Activated T-helper 2 cell treated with anti-CD3 and anti-CD28 coated beads, Interferon-gamma antibody, Interleukin-2, Interleukin-4, amounts not matched to agents 10 μg/mL and 5 μg/mL and 100 μg/mL, durations not matched to agents 14 hours and 24 hours and 36 hours (primary cell): ENCODE data around the gene CEP20. TPM values are rescaled to one million over a fixed set of nuclear protein-coding genes. Genes with fewer than 3 reads are reported as not detected.

ENCODE experiments used
- DNase-seq: peaks from one replicate; pipeline ENCODE4 v3.0.0; 2021; ENCODE audit warnings: low spot score
- H3K27ac Mint-ChIP-seq: one replicate; pipeline ENCODE4 v1.8.0; 2021; ENCODE audit warnings: mixed read lengths
- H3K27me3 Mint-ChIP-seq: one replicate; pipeline ENCODE4 v1.8.0; 2021; ENCODE audit warnings: low read depth, mixed read lengths
- H3K36me3 Mint-ChIP-seq: one replicate; pipeline ENCODE4 v1.8.0; 2021; ENCODE audit warnings: low read depth, mixed read lengths
- H3K4me1 Mint-ChIP-seq: one replicate; pipeline ENCODE4 v1.8.0; 2021; ENCODE audit warnings: low read depth, mixed read lengths
- H3K4me3 Mint-ChIP-seq: one replicate; pipeline ENCODE4 v1.8.0; 2021; ENCODE audit warnings: low read depth, mild to moderate bottlenecking, moderate library complexity, mixed read lengths
- H3K9me3 Mint-ChIP-seq: one replicate; pipeline ENCODE4 v1.8.0; 2021; ENCODE audit warnings: mixed read lengths
- intact Hi-C: fragments of 100-400 bp; cut with micrococcal nuclease; formaldehyde crosslinking; loops from one replicate; pipeline ENCODE4 v1.15.1; 2023
- total RNA-seq: library from RNA; stranded (reverse); gene quantifications from 2 replicates; pipeline ENCODE4 v1.2.3, GENCODE V29; 2022

The CEP20 gene
- total RNA-seq, 1 donor from 2014 or later, result 39.7 TPM

DNA sequence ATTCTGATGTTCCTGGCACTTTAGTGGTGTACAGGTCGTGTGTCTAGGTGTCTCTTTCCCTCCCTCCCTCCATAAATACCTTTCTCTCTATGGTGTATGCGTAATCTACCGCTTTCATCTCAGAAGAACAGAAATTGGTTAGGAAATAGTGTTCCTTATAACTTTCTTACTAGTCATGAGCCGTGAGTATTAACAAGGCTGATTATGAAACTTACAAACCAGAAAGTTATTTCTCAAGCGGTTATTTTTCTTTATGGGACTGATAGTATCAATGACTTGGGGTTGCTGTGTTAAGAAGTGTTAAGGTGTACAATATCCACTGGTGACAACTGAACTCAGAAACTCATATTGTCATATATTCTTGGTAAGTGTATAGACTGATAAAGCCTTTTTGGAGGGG lies 18.4 kb downstream of the CEP20 start:
- no peak for DNase-seq
- no peak overlapping the region for H3K27ac Mint-ChIP-seq
- intact Hi-C loops, result no loop called here

DNA sequence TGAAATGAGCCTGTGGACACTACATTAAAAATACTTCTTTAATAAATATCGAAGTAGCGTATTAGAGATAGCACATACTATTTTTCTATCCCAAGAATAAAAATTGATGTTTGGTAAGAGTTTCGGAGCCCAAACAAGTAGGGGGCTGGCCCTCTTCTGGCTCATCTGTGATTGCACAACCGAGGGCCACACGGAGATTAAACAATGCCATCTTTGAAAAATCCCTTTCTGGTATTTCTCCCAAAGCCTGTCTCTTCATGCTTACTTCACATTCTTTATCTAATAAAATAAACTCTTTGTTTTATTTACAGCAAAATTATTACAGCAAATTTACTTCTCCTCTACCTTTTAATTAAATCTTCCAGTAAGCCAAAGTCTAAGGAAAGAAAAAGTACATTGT lies 22.0 kb downstream of the CEP20 start:
- intact Hi-C loops, result no loop called here
- no peak overlapping the region for H3K27ac Mint-ChIP-seq
- H3K4me3 Mint-ChIP-seq, result no peak overlapping the region
- peaks cover 35% of the 10 kb centered on the region for H3K36me3 Mint-ChIP-seq
- H3K4me1 Mint-ChIP-seq, result no peaks in the 10 kb centered on the region
- H3K9me3 Mint-ChIP-seq, result no peaks in the 10 kb centered on the region
- no peaks in the 10 kb centered on the region for H3K27me3 Mint-ChIP-seq
- no peak for DNase-seq

More for the DNA sequence above, 18.4 kb downstream of the CEP20 start:
- H3K4me3 Mint-ChIP-seq, result no peak overlapping the region
- peaks cover 52% of the 10 kb centered on the region for H3K36me3 Mint-ChIP-seq
- no peaks in the 10 kb centered on the region for H3K27me3 Mint-ChIP-seq
- peaks cover 3% of the 10 kb centered on the region for H3K4me1 Mint-ChIP-seq
- no peaks in the 10 kb centered on the region for H3K9me3 Mint-ChIP-seq

DNA sequence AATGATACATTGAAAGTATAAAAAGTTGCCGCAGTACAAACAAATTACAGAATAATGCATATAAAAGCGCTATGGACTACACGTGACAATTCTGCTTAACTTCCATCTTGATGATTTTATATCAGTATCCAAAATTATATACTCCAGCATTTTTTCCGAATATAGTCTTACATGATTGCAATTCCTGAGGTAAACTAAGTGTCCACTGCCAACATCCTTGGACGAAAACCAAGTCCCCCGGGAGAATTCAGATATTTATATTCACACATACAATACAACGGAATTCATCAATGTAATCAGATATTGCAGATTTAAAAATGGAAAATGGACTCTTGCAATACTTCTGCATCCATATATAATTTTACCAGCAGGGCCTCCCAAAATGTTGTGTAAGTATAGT lies 22.7 kb downstream of the CEP20 start:
- DNase-seq, result no peak
- Mint-ChIP-seq H3K27me3 (peaks cover 2% of the 10 kb centered on the region), H3K9me3 (no peaks in the 10 kb centered on the region)

DNA sequence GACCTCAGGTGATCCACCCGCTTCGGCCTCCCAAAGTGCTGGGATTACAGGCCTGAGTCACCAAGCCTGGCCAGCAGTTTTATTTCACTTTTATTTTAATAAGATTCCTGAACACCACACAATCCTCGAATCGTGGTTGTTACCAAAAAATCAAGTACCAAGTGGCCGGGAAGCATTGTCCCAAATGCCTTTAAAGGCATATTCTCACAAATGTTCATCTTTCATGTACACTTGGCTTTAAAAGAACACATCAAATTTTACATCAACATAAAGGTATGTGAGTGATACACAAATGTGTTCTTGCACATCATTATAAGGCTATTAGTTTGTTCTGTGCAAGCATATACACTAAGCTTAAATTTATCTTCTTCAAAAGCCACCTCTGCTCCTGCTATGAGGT lies 23.5 kb downstream of the CEP20 start:
- Mint-ChIP-seq H3K36me3 (peaks cover 30% of the 10 kb centered on the region), H3K9me3 (no peaks in the 10 kb centered on the region), H3K27ac (no peak overlapping the region), H3K4me1 (no peaks in the 10 kb centered on the region), H3K27me3 (peaks cover 2% of the 10 kb centered on the region), H3K4me3 (no peak overlapping the region)
- intact Hi-C loops, result no loop called here
- DNase-seq, result no peak

More for the DNA sequence above, 22.7 kb downstream of the CEP20 start:
- no peak overlapping the region for H3K4me3 Mint-ChIP-seq
- no peak overlapping the region for H3K27ac Mint-ChIP-seq
- peaks cover 35% of the 10 kb centered on the region for H3K36me3 Mint-ChIP-seq
- intact Hi-C loops, result no loop called here
- H3K4me1 Mint-ChIP-seq, result no peaks in the 10 kb centered on the region

DNA sequence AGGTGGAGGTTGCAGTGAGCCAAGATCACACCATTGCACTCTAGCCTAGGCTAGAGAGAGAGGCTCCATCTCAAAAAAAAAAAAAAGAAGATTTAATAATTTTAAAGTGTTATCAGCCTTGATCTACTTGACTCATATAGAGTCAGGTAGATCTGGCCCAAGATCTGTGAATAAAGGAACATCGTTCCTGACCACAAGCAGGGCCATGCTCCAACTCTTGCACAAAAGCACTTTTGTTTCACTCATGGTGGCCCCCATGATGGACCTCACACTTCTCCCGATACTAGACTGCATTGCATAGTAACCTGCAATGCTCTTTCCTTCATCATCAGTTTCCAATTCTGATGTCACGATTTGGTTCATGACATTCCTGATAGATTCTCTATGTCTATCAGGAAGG lies 26.4 kb downstream of the CEP20 start:
- peaks cover 21% of the 10 kb centered on the region for H3K27me3 Mint-ChIP-seq
- no peaks in the 10 kb centered on the region for H3K9me3 Mint-ChIP-seq
- H3K27ac Mint-ChIP-seq, result no peak overlapping the region
- intact Hi-C loops, result no loop called here
- peaks cover 16% of the 10 kb centered on the region for H3K36me3 Mint-ChIP-seq
- no peak for DNase-seq
- no peak overlapping the region for H3K4me3 Mint-ChIP-seq
- H3K4me1 Mint-ChIP-seq, result peaks cover 7% of the 10 kb centered on the region

DNA sequence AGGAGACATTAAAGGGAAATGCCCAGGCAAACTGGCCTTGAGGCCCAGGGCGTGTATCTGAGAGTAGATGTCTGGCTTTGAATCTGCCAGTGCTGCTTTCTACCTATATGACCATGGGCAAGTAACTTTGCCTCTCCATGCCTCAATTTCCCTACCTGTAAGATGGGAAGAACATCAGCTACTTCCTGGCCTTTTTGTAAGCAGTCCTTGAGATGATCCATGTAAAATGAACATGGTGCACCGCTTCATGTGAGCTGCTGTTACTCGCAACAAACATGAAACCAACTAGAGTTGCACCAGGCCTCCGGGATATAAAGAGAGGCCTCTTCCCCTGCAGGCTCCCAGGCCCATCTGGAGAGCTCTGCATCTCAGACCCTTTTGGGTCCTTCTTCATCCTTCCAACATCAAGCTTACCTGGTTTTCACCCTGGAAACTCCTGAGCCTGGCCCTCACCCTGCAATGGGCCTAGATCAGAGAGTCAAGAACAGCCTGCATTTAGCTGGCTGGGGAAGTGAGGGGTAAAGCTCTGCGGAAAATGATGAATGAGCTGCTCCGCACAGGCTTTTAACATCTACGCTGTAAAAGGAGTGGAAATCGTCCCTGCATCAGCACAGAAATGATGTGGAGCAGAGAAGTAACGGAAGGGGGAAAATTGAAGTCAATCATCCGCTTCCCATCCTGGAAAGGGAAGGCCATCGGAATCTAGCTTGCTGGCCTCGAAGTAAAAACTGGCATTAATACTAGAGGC lies 29.3 kb downstream of the CEP20 start:
- DNase-seq, result no peak
- H3K27ac Mint-ChIP-seq, result no peak overlapping the region
- H3K4me3 Mint-ChIP-seq, result no peak overlapping the region
- peaks cover 3% of the 10 kb centered on the region for H3K36me3 Mint-ChIP-seq
- H3K9me3 Mint-ChIP-seq, result no peaks in the 10 kb centered on the region
- H3K27me3 Mint-ChIP-seq, result peaks cover 44% of the 10 kb centered on the region
- intact Hi-C loops, result no loop called here
- H3K4me1 Mint-ChIP-seq, result peaks cover 7% of the 10 kb centered on the region

DNA sequence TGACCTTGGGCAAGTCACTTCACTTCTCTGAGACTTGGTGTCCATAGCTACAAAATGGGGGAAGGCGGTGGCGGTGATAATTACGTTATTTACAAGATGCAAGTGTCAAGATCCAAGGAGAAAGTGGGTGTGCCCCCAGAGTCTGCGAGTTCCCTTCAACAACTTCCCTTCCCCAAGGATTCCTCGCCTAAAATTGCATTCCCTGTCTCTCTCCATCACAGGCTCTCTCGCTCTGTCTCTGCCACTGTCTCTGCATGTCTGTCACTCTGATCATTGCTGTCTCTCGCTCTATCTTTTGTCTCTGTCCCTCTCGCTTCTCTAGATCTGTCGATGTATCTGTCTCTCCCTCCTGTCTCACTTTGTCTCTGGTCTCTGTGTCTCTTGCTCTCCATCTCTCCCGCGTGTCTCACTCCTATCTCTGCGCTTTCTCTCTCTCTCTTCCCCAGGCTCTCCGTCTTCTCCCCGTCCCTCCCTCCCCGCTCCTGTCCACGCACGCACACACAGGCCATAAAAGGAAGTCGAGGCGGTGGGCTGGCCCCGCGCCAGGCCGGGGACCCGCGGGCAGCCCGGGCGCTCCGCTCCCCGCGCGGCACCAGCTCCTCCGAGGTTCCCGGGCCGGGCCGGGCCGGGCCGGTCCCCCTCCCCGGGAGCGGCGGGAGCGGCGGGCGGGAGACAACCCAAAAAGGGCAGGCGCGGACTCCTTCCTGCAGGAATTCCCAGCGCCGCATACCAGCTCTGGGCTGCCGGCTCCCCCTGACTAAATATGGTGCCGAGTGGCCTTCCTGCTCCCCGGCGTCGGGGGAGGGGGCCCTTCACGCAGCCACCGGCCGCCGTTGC lies 30.5 kb downstream of the CEP20 start:
- DNase-seq, result no peak
- Mint-ChIP-seq H3K4me1 (peaks cover 7% of the 10 kb centered on the region), H3K36me3 (peaks cover 3% of the 10 kb centered on the region), H3K9me3 (no peaks in the 10 kb centered on the region), H3K27me3 (peaks cover 47% of the 10 kb centered on the region), H3K27ac (no peak overlapping the region), H3K4me3 (peak overlapping the region; percentile 77)
- intact Hi-C loops, result no loop called here

DNA sequence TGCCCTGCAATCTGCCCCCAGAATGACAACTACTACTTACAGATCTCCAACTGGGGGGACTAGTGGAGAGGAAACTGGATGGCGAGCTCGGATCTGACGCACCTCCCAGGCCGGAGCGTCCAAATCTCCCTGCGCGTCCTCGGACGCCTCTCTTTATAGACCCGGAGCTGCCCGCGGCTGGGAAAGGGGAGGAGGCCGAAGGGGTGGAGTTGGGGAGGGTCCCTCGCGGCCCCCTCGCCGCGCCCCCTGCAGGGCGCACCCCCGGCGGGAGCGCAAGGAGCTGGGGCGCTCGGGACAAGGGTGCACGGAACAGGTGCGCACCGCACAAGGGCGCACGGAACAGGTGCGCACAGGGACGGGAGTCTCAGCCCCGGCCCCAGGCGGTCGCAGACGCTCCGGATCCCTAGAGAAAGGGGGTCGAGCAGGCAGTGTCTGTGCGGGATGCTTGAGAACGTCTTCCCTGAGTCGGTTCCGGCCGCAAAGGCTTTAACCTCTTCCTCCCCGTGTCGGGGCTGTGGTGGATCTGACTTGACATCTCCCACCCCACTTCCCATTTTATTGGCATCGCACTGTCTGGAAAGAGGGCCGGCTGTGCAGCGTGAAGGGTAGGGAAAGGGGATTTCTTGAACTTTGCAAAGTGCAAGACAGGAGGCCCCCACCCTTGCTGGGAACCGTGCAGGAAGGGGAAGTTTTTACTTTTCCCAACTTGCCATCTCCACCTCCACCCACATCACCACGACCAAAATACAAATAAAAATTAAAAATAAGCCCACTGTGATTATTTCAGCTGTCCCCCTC lies 31.3 kb downstream of the CEP20 start, which contains the start of gene MYH11:
Gene MYH11 (minus strand): TSS at position 128 of the 798 bp plus-strand sequence. CDS start 18,776 bp downstream, outside the sequence.
- intact Hi-C loops, result no loop called here

DNA sequence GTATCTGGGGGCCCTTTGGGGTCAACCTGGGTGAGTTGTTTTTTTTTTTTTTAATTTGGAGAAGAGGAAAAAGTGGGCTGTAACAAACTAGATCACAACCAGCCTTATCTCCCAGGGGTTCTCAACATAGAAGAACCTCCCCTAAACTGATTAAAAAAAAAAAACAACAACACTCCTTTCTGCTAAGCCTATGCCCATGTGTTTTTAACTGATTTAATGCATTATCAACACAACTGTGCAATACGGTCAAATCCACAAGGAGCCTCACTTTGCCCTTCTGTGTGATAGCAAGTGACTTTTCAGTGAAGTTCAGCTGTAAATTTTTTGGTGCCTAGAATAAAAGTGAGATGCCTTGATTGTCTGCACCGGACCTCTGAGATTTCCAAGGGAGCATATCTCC lies 32.2 kb downstream of the CEP20 start:
- H3K27ac Mint-ChIP-seq, result no peak overlapping the region

More for the DNA sequence above, 31.3 kb downstream of the CEP20 start, which contains the start of gene MYH11:
- no peak for DNase-seq
- peaks cover 7% of the 10 kb centered on the region for H3K4me1 Mint-ChIP-seq
- peaks cover 3% of the 10 kb centered on the region for H3K36me3 Mint-ChIP-seq
- H3K27me3 Mint-ChIP-seq, result peaks cover 47% of the 10 kb centered on the region
- H3K4me3 Mint-ChIP-seq, result peak within 1 kb of the TSS; percentile 77
- no peak within 1 kb of the TSS for H3K27ac Mint-ChIP-seq
- no peaks in the 10 kb centered on the region for H3K9me3 Mint-ChIP-seq

DNA sequence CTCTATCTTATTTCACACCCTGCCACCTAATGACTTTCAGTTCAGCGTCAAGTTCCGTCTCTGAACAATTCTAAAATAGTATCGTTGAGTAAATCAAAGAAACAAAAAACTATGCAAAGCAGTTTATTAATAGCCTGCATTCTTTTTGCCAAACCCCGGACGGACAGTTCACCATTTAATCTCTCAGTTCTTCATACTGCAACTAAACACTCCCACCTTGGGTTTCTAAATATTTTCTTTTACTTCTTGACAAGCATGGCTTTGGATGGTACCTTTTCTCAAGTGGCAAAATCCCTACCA lies 32.7 kb downstream of the CEP20 start:
- H3K9me3 Mint-ChIP-seq, result no peaks in the 10 kb centered on the region
- no peak overlapping the region for H3K4me3 Mint-ChIP-seq
- peaks cover 3% of the 10 kb centered on the region for H3K36me3 Mint-ChIP-seq
- intact Hi-C loops, result no loop called here
- DNase-seq, result no peak
- H3K27me3 Mint-ChIP-seq, result peaks cover 46% of the 10 kb centered on the region
- peaks cover 7% of the 10 kb centered on the region for H3K4me1 Mint-ChIP-seq
- no peak overlapping the region for H3K27ac Mint-ChIP-seq

More for the DNA sequence above, 32.2 kb downstream of the CEP20 start:
- Mint-ChIP-seq H3K4me1 (peaks cover 7% of the 10 kb centered on the region), H3K4me3 (no peak overlapping the region), H3K27me3 (peaks cover 49% of the 10 kb centered on the region), H3K9me3 (no peaks in the 10 kb centered on the region), H3K36me3 (peaks cover 3% of the 10 kb centered on the region)
- intact Hi-C loops, result no loop called here
- DNase-seq, result no peak

DNA sequence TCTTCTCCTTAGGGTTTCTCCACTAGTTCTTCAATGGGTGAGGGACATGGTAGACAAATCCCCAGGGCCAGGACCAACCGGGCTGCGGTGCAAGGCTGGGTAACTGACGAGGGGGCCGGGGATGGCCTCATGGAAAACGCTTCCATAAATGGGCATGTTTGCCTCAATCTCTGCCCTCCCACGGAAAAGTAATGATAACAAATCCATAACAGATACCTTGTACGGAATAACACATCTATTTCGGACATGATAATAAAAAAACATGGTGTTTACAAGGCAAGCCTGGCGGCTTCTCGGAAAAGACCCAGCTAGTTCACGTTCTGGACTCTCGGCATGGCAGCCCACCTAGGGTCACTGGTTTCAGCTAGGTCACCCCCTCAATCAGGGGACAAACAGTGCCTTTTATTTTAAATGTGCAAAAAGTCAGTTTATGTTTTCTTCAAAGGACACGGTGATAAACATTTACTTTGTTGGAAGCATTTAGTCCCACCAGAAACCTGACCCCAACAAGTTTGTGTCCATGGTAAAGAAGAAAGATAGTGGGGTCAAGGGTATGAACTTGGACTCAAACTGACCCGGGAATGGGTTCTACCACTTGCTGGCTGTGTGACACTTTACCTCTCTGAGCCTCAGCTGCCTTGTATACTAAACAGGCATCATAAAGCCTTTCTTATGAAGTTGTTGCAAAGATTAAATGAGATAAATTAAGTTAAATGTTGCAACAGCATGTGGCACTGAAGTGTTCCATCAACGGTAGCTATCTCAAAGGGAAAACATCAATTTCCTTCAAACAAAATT lies 33.3 kb downstream of the CEP20 start:
- H3K4me1 Mint-ChIP-seq, result peaks cover 7% of the 10 kb centered on the region
- H3K9me3 Mint-ChIP-seq, result no peaks in the 10 kb centered on the region

DNA sequence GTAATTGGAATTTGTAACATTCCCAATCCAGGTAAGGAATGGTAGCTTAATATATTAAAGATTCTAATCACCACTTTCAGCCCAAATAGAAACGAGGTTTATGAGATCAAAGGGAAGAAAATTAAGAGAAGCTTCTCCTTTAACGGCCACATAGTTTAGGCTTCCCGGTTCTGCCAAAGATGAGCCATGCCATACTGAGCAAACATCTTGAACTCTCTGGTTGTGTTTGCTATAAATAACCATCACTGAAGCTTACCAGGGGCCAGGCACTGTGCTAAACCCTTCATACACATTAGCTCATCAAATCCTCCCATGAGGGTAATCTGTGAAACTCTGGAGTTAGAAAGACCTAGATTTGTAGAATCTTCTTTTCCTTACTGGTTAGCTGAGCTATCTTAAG lies 34.3 kb downstream of the CEP20 start:
- H3K9me3 Mint-ChIP-seq, result no peaks in the 10 kb centered on the region
- H3K4me1 Mint-ChIP-seq, result peaks cover 7% of the 10 kb centered on the region
- no peak for DNase-seq
- peaks cover 3% of the 10 kb centered on the region for H3K36me3 Mint-ChIP-seq
- peaks cover 42% of the 10 kb centered on the region for H3K27me3 Mint-ChIP-seq
- intact Hi-C loops, result no loop called here
- no peak overlapping the region for H3K4me3 Mint-ChIP-seq
- H3K27ac Mint-ChIP-seq, result no peak overlapping the region

More for the DNA sequence above, 33.3 kb downstream of the CEP20 start:
- no peak for DNase-seq
- Mint-ChIP-seq H3K36me3 (peaks cover 3% of the 10 kb centered on the region), H3K27ac (no peak overlapping the region), H3K27me3 (peaks cover 46% of the 10 kb centered on the region), H3K4me3 (no peak overlapping the region)
- intact Hi-C loops, result no loop called here
